Fibroblast of skin of left quadriceps (primary cell): Measurements from ENCODE around the gene TAF8.

Experiments
- DNase-seq, 2 experiments: peaks; one replicate each; pipeline ENCODE4 v3.0.0-alpha.2; 2013; ENCODE audit warnings: low read depth in 2 of 2

The TAF8 gene

DNA sequence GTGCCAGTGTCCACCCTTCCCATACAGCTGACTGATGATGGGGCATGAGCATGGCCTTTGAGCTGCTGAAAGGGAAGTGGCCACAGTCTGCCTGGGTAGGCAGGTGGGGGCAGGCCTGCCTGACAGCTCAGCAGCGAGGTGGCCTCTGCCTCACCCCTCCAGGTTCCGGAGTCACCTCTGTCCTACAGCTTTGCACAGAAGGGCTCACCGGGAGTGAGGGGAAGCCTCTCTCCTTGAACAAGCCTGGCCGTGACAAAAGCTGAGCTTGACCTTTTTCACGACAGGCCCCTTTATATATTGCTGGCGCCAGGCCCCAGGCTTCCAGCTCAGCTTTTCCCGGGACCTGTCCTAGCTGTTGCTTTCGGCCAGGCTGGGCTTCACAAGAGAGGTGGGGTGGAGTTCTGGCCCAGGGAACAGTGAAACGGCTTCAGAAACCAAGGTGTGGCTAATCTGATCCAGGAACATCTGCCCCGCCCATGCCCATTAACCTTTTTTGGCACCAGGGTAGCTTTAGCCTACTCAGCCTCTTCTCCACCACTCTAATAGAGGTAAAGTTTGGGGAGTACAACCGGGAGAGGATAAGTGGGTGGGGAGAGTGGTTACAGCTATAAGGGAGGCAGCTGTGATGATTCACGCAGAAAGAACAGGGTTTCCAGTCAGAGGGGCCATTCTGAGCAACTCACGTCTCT lies 49.2 kb downstream of the TAF8 start:
- DNase-seq: peak in 1 of 2 experiments; percentile 30

DNA sequence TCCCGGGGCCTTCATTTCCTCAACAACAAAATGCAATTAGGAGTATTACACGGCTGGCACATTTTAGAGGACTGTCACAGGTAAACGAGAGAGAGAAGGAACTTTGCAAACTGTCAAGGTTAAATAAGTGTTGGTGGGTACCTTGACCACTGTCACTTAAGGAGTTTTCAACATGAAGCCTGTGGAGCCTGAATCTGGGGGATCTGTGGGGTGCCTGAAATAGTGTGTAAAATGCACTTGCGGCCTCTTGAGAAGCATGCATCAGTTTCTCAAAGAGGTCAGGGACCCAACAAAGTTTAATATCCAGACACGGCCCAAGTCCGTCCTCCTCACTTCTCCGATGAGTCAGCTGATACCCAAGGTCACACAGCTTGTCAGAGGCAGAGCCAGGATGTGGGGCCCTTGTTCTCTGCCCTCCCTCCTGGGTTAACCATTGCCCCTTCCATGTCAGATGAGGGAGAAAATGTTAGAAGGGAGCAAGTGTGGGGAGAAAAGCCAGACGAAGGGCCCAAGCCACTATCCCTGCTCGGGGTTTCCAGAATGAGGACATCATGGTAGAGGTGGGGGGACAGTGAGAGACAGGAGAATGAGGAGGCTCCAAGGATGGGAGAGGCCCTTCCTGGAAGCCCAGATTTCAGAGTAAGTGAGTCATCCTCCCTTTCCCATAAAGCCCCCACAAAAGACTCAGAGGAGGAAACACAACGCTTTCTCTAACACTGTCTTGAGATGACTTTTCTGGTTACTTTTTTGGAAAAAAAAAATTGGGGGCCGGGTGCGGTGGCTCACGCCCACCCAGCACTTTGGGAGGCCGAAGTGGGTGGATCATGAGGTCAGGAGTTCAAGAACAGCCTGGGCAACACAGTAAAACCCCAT lies 49.9 kb downstream of the TAF8 start:
- peak; percentile 49 to 52 for DNase-seq

DNA sequence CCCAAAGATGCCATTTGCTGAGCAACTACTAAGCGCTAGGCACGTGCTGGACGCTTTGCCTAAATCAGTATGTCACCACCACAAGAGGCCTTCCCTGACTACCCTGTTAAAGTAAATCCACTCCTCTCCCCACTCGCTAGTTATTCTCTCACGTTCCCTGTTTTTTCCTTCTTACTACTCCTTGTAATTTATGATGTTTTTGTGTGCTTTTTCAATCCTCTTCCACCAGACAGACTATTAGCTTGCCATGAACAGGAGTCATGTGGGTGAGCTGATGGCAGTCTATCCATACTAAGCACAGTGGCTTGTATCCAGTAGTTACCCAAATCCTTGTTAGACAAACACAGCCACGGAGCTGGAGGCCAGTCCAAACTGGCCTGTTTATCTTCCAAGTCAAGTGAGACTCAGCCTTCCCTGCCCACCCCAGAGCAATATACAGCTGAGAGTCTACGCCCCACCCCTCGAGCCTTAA lies 50.9 kb downstream of the TAF8 start:
- no peak for DNase-seq

DNA sequence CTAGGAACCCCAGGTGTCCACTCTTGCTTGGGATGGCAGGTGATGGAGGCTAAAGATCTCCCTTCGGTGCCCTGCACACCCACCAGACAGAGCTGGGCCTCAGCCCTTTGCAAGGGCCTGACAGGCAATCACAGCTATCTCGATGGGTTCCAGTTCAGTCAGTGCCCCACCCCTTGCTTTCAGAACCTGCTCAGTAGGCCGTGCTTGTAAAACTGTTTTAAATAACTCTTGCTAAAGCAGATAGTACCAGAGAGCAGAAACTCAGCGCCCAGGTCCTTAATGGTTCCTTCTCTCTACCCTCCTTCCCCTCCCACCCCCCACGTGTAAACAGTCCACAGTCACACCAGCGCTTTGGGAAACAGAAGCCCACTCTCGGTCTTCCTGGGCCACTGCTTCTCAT lies 52.9 kb downstream of the TAF8 start:
- DNase-seq: no peak

DNA sequence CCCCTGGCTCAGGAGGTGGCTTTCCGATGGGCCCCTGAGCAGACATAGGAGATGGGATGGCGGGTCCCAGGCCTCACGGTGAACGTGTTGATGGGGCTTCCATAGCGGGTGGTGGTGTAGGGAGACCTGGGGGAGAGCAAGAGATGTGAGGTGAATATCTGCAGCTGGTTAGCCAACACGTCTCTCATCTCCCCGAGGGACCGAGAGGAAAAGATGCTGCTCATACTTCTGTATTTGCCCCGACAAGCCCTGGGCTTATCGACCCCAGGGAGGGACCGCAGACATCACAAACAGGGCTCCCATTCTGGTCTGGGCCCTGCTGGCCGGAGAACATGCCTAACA lies 53.4 kb downstream of the TAF8 start:
- no peak for DNase-seq

DNA sequence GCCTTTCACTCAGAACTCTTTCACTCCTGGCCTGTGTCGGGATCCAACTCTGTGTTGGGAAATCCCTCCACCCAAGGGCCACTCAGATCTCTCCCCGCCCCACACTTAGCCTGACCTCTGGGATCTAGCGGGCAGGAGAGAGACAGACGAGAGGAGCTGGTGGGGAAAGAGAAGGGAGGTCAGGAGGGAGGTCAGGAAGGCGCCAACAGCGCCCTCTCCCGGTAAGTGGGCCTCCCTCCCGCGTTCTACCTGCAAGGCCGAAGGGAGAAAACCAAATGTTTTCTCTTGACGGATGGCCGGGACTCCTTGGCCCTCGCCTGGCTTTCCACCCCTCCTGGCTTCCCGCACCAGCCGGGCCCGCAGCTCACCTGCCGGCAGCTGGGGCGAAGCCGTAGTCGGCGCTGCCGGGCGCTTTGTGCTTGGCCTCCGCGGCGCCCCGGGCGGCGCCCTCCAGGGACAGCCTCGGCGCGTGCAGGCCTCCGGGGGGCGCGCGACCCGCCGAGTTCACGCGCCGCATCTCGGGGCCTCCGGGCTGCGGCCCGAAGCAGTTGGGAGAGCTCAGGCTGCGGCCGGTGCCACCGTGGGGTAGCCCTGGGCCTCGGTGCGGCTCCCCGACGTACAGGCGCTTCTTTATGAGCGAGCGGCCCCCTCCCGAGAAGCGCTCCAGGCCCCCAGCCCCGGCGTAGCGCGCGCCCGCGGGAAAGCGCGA lies 53.9 kb downstream of the TAF8 start:
- peak in 1 of 2 experiments; percentile 19 for DNase-seq

DNA sequence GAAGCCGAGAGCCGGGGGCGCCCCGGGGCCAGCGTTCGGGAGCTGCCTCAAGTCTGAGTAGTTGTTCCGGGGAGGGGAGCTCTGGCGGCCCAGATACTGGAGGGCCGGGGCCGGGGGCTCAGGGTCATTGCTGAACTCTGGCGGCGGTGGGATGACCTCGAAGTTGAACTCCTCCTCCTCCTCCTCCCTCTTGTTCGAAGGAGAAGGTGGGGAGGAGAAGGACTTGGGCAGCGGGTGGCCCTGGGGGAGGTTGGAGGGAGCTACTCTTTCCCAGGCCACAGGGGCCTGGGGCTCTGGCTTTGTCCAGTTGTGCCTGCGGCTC lies 54.4 kb downstream of the TAF8 start:
- no peak for DNase-seq

DNA sequence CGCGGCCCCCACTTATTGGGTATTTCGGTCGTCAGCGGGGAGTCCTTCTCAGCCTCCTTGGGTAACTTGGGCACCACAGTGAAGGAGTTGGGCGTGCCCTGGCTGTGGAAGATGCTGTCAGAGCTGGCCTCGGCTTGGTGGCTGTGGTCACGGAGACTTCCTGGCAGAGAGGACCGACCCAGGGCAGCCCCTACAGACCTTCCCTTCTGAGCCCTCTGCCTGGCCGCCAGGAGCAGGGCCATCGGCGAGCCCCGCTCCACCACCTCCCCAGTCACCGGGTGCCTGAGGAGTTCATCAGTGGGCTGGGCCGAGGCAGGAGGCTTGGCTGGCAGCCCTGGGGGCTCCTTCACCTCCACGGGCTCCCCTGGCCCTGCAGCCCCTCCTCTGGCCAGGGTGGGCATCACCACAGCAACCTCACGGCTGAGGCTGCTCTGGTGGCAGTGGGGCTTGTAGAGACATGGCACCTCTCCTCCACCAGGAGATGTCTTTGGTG lies 54.9 kb downstream of the TAF8 start:
- no peak for DNase-seq

DNA sequence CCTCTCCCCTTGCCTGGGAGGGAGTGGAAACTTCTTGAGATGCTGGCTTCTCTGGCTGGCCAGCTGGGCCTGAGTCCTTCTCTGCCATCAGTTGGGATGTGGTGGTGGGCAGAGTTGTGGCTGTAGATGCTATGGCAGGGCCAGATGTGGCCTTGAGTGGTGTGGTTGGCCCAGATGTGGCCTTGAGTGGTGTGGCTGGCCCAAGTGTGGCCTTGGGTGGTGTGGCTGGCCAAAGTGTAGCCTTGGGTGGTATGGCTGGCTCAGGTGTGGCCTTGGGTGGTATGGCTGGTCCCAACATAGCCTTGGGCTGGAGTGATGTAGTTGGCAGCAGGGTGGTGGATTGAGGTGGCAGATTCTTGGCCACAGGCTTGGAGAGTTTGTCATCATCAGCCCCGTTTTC lies 55.4 kb downstream of the TAF8 start:
- DNase-seq: no peak

DNA sequence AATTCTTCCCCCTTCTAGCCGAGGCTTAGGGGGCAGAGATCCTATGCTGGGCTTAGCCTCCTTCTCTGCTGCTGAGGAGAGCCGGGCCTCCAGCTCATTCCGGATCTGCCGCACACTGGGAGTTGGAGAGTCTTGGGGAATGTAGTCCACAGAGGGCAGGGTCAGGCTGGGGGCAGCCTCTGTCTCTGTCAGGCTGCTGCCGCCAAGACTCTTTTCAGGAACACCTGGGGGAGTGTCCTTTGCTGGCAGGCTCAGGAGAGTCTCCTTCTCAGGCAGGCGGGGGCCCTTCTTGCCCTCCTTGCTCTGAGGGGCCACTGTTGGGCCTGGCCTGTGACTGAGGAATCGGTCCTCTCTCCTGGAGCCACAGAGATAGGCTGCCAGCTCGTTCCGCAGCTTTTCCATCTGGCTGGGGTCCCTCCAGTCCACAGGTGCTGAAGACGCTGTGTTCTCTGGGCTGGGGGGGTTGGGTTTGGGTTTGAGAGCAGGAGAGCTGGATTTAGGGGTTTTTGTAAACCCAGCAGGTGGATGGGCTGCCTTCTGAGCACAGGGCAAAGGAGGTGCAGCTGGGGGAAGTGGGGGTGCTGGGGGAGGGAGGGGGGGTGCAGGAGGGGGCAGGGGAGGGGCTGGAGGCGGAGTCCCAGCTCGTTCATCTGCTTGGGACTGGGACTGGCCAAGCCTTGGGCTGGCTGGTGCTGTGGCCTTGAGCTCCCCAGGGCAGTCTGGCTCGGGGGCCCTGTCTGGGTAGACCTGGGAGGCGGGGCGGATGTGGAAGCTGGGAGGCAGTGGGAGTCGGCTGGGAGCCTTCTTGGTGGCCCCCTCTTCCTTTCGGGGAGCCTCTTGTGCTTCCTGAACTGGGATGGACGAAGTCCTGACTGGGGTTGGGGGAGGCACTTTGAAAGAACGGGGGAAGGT lies 56.0 kb downstream of the TAF8 start:
- no peak for DNase-seq

DNA sequence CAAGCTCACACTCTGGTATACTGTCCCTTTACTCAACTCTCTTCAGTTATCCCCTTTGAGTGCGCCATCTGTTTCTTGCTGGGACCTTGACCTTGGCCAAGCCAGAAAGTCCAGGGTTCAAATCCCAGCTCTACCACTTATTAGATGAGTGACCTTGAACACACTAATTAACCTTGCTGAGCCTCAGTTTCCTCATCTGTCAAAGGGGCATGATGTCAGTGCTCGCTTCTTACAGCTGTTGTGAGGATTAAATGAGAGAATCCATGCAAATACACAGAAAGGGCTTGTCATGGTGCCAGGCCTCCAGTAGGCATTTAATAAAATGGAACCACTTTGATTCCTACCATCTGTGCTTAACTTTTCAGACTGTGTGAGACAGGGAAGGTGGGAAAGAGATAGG lies 57.7 kb downstream of the TAF8 start:
- no peak for DNase-seq

DNA sequence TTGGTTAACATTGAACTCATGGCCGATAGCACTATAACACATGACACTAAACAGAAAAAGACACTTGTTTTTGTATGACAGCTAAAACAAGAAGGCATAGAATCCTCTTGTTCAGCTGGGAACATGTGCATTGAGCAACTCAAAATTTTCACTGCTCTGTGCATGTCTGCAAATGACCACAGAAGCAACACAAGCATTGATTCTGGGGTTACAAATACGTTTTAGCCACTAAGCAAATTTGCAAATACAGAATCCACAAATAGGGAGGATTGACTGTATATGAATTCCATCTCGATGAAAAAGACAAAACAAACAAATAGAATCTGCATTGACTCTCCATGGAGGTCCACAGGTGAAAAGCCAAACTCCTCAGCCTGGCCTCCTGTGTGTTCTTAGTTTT lies 60.4 kb downstream of the TAF8 start:
- no peak for DNase-seq

DNA sequence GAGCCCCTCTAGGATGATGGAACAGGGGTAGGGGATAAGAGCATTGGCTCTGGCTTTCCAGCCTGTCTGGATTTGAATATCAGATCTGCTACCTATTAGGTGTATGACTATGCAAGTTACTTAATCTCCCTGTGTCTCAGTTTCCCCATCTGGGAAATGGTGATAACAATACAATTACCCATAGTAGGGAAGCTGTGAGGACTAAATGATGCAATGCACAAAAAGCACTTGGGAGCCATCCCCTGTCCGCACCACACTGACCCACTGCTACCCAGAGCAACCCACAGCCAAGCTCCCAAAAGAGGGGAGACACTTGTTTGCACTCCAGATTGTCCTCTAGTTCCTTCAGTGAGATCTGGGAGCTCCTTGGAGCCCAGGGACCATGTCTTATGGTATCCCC lies 62.0 kb downstream of the TAF8 start:
- DNase-seq: no peak

DNA sequence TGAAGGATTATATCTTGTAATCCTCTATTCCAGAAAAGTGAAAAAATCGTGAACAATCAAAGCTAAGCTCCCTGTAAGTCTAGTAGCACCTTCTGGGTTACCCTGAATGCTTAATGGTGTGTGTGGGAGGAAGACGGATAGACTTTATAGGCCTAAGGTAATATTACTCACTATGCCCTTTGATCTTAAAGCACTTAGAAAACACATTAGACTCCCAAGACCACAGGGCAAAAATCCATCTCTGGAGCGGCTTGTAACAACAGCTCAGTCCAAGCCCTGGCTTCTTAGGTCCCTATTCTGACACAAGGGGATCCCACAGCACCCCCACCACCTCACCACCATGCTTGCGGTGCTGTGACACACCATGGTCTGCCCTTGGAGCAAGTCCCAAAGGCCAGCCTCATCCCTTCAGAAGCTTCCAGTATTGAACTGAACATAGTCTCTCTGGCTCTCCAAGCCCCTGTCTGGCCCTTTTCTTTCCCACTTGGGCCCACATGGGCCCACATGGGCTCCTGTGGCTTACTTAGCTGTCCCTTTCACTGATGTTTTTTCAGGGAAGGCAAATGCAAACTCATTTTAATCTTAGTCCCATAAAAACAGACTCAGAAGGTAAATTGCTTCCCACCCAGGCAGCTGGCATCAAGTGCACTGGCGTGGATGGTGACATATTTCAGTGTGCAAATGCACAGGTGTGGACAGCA lies 63.8 kb downstream of the TAF8 start:
- no peak for DNase-seq

DNA sequence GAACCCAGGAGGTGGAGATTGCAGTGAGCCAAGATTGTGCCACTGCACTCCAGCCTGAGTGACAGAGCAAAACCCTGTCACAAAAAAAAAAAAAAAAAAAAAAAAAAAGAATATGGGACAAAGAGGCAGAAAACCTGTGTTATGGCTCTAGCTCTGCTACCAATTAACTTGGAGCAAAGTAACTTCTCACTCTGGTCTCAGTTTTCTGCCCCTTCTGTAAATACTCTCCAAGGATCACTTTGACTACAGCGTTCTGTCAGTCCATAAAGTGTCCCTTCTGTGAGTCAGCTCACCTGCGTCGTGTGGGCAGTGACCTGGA lies 67.5 kb downstream of the TAF8 start:
- DNase-seq: no peak

DNA sequence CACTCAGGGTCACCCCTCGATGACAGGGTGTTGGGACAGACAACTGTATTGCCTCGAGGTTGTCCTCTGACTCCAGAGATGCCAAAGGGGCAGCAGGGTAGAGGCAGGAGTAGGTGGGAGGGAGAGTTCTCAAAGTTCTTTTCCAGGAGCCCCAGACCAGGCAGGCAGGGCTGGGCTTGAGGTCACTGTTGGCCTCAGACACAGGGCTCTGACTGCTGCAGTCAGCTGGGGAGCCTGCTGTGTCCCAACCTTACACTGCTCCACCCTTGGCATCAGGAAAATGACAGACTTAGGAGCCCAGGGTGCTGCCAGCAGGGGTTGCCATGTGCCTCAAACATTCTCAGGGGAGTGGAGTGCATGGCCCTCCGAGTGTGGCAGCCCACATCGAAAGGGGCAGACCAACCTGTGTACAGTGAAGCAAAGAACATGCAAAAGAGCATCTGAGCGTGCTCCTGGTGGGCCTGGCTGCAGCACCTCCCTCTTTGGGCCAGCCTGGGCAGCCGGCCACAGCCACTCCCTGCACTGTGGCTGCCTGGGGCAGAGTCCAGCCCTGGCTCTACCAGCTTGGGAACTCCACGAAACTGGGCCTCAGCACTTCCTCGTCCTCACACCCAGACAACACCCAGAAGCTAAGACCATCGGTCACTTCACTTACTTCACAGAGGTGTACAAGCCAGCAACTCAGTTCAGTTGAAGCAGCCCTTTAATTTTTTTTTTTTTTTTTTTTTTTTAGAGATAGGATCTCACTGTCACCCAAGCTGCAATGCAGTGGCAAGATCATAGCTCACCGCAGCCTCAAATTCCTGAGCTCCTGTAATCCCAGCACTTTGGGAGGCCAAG lies 68.1 kb downstream of the TAF8 start:
- DNase-seq: no peak

DNA sequence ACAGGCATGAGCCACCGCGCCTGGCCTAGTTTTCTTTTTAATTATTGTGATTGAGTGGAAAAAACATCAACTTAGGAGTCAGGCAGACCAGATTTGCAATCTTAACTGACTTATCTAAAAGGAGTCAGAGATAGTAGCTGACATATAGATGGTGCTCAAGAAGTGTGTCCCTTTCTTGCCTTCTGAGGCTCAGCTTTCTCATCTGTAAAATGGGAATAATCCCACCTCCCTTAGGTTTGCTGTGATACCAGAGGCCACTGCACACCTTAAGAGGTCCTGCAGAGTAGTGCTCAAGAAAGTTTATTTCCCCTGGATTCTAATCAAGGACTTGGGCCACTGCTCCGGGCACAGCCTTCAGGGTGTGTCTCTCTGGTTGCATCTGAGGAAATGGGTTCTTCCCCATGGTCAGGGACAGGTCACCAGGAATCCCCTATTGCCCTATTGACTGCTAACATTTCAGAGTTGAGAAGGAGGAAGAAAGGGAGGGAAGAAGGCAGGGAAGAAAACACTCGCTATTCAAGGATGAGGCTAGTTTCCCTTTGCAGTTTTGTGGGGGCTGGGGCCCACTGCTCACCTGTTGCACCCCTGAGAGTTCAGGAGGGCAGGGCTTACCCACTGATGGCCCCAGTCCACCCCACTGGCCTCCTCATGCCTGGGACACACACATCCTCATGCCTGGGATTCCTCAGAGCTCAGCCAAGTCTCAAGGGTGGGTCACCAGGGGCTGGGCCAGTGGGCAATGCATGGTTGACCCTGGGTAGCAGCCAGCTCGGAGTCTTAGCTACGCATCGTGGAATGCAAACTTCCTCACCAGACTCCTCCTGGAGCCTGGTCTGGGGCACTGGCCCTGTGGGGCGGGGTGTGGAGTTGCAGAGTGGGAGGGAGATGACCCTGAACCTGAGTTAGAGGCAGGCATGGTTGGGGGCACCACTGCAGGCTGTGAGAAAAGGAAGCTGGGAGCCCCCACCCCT lies 70.9 kb downstream of the TAF8 start:
- DNase-seq: no peak

DNA sequence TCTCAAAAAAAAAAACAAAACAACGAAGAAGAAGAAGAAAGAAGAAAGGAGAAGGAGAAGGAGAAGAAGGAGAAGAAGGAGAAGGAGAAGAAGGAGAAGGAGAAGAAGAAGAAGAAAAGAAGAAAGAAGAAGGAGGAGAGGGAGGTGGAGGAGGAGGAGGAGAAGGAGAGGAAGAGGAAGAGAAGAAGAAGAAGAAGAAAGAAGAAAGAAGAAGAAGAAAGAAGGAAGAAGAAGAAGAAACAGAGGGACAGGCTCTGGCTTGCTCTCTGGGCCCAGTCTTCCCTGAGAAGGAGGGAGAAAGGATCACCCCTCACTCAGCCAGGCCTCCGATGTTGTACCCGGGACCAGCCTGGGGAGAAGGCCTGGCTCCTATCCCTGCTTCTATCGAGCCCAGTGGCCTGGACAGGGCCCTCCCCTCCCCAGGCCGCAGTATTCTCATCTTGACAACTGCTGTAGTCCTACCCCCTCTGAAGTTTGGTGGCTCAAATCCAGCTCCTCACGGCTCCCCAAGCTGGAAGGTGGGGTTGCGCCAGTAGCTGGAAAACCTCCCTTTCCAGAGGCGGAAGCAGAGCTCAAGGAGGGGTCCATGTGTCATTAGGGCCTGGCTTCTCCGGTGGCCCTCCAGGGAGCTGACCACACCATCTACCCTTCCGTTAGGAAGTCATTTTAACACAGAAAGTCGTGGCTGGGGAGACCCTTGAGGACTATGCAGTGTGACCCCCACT lies 73.2 kb downstream of the TAF8 start:
- no peak for DNase-seq
